PC-3 (cell line): ENCODE results near the gene NEO1.

Experiments
- EZH2 ChIP-seq: fragments of 300-600 bp; sonication (generic); IDR thresholded peaks from one replicate; pipeline ENCODE4 v1.6.1; 2017; ENCODE audit warnings: antibody characterized with exemption, mild to moderate bottlenecking, low read length; ENCODE audit not compliant: unreplicated experiment
- EZH2phosphoT487 ChIP-seq: fragments of 300-600 bp; sonication (generic); IDR thresholded peaks from 2 replicates; pipeline ENCODE4 v1.6.1; 2018; ENCODE audit warnings: mild to moderate bottlenecking, antibody characterized with exemption, low read length, borderline replicate concordance
- TF ChIP-seq, protein P1 (sequence below): fragments of 300-600 bp; sonication (generic); conservative IDR thresholded peaks from 2 replicates; pipeline ENCODE4 v1.5.1; 2017; ENCODE audit warnings: antibody characterized with exemption, low read depth, mild to moderate bottlenecking, low read length

DNA sequence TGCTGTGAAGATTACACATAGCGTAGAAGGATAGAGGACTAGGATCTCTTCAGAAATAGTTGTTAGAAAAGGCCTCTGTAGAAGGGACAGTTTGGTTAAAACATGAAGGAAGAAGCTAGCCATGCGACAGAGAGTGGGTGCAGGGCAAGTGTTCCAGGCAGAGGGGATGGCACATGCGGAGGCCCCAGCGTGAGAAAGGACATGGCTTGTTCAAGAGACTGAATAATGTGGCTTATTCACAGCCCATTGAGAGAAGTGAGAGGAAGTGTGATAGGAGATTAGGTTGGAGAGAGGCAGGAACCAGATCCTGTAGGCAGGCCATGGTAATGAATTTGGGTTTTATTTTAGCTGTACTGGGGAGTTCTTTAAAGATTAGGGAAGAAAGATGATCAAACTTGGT, 56.4 kb downstream of the NEO1 start:
- TF ChIP-seq, protein P1, sequence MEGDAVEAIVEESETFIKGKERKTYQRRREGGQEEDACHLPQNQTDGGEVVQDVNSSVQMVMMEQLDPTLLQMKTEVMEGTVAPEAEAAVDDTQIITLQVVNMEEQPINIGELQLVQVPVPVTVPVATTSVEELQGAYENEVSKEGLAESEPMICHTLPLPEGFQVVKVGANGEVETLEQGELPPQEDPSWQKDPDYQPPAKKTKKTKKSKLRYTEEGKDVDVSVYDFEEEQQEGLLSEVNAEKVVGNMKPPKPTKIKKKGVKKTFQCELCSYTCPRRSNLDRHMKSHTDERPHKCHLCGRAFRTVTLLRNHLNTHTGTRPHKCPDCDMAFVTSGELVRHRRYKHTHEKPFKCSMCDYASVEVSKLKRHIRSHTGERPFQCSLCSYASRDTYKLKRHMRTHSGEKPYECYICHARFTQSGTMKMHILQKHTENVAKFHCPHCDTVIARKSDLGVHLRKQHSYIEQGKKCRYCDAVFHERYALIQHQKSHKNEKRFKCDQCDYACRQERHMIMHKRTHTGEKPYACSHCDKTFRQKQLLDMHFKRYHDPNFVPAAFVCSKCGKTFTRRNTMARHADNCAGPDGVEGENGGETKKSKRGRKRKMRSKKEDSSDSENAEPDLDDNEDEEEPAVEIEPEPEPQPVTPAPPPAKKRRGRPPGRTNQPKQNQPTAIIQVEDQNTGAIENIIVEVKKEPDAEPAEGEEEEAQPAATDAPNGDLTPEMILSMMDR, result no peak
- TF ChIP-seq EZH2 (no peak), EZH2phosphoT487 (no peak)
